GM12873 (cell line): ENCODE results near the gene BOC.

Experiments used
- TF ChIP-seq, protein P1 (sequence below): IDR thresholded peaks from 2 replicates; pipeline ENCODE4 v1.5.1; 2012; ENCODE audit warnings: low read depth, mild to moderate bottlenecking, moderate library complexity, low read length, control low read depth; ENCODE audit not compliant: insufficient read depth; ENCODE audit errors: missing control alignments

BOC gene

DNA sequence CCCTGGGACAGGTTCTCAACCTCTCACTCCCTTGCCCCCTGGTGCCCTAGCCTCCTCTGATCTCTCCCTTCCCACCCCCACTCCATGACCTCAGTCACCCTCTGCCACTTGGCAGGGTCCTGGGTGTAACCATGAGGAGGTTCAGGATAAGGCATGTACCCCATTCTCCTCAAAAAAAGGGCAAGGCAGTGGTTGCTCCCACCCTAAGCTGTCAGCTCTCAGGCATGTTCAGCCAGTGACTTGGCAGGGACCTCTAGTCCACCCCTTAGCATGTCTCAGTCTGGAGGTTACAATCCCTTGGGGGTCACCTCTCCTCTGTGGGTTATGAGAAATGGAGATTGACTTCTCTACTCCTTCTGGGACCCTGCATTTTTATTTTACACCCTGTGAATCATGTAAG is 11.0 kb upstream of the BOC start:
- TF ChIP-seq, protein P1, sequence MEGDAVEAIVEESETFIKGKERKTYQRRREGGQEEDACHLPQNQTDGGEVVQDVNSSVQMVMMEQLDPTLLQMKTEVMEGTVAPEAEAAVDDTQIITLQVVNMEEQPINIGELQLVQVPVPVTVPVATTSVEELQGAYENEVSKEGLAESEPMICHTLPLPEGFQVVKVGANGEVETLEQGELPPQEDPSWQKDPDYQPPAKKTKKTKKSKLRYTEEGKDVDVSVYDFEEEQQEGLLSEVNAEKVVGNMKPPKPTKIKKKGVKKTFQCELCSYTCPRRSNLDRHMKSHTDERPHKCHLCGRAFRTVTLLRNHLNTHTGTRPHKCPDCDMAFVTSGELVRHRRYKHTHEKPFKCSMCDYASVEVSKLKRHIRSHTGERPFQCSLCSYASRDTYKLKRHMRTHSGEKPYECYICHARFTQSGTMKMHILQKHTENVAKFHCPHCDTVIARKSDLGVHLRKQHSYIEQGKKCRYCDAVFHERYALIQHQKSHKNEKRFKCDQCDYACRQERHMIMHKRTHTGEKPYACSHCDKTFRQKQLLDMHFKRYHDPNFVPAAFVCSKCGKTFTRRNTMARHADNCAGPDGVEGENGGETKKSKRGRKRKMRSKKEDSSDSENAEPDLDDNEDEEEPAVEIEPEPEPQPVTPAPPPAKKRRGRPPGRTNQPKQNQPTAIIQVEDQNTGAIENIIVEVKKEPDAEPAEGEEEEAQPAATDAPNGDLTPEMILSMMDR: no peak

DNA sequence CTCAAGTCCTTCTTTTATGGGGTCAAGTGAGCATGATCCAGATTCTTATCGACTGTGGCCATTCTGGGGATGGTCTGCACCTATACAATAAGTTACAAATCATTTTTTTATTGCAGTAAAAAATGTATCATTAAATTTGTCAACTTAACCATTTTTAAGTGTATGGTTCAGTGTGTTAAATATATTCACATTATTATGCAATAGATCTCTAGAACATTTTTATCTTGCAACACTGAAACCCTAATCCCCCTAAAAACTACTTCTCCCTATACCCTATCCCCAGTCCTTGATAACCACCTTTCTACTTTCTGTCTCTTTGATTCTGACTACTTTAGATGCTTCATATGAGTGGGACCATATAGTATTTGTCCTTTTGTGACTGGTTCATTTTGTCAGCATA is 10.4 kb upstream of the BOC start:
- TF ChIP-seq, protein P1: no peak

DNA sequence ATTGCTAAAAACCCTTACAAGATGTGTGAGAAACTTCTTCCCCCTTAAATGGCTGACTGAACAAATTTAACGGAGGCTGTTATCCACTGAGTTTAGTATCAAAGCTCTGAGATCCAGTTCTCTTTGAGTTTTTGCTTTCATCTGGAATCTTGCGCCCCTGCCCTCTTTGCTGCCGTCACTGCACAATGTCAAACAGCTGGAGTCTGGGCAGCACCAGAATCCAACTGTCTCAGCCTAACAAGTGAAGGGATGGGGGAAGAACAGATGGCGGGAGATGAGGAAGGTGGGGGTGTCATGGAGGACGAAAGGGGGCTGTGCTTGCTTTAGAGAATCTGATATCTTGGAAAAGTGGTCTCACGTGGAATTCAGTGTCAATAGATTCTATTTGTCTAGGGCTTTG is 7.0 kb upstream of the BOC start:
- TF ChIP-seq, protein P1: no peak

DNA sequence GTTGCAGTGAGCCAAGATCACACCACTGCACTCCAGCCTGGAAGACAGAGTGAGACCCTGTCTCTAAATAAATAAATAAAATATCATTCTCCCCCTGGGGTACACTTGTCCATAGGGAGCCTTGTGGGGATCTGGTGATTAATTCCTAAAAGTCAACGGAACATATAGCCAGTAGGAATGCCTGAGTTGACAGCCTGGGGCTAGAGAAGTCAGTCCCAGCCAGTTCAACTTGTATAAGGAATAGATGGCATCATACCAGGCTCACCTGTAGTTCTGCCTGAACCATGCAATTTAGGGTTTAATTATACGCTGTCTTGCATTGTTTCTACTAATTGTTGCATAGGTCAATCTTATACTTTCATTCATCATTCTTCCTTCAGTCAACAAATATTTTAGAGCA is 5.9 kb upstream of the BOC start:
- TF ChIP-seq, protein P1: no peak

DNA sequence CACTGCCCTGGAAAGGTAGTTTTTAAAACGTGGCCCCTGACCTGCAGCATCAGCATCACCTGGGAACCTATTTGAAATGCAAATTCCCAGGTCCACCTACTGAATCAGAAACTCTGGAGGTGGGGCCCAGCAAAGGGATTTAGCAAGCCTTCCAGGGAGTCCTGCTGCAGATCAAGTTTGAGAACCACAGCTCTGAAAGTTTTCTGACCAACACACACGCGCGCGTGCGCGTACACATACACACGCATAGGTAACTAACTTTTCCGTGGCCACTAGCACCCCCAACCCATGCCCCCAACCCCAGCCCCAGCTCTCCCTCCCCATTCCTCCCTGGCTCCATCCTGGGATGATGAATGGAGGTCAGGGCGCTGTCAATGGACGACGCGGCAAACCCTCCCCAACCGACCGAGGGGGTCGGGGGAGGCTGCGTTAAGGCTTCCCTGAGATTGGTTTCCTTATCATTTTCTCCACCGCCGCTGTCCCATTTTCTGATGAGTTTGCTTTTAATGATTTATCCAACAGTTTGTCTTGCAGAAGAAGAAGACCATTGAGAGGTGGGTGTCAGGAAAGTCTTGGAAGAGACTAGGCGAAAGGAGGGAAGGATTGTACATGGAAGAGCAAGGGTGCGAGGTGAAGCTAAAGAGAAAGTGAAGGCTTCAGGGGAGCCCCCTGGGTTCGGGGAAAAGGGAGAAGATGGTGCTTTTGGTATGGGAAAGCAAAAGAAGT is 590 bp upstream of the BOC start:
- TF ChIP-seq, protein P1: no peak

DNA sequence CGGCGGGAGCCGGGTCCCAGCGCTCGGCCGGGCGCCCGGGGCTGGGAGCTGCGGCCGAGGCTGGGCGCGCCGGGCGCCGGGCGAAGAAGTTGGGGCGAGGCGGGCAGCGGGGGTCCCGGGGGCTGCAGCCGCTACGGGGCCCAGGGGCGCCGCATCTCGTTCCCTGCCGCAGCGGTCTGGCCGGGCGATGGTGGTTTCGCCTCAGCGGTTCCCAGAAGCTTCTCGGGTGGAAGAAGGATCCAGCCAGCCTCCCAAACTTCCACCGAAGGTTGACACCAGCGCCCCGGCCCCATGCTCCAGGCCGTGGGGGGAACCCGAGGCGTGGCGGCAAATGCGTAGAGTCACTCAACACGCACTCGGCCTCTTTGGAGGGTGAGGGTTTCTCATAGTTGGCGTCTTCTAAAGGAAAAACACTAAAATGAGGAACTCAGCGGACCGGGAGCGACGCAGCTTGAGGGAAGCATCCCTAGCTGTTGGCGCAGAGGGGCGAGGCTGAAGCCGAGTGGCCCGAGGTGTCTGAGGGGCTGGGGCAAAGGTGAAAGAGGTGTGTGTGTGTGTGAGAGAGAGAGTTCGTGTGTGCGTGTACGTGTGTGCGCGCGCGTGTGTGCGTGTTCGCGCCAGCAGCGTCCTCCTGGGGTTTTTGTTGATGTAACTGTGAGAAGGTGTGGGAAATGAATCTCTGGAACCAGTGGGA is 940 bp downstream of the BOC start:
- TF ChIP-seq, protein P1: no peak

DNA sequence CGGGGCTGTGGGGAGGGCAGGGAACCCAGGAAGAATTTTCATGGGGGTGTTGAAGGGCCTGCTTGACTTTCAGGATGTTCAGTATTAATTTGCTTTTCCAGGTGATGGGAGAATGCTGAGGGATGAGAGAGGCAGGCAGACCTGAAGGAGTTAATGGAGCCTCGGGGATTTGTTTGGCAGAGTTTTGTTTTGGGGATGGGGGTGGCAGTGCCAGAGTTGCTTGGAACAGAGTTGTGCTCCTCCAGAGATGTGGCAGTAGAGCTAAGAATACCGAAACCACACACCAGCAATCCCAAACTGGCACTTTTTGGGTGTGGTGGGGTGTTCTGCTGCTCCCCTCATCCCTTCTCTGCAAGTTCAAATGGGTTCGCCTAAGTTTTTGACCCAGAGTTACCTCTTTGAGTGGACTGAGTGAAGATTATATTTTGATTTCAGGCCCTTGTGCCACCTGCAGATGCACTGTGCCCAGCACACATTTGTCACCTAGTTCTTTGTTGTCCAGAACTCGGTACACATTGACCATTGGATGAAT is 1.6 kb downstream of the BOC start:
- TF ChIP-seq, protein P1: no peak
